ENCODE results near the gene KCTD19. TPM values are rescaled to one million over a fixed set of nuclear protein-coding genes. Genes with fewer than 3 reads are reported as not detected.

The KCTD19 gene
- total RNA-seq, 2 experiments from 2014 or later = not detected

DNA sequence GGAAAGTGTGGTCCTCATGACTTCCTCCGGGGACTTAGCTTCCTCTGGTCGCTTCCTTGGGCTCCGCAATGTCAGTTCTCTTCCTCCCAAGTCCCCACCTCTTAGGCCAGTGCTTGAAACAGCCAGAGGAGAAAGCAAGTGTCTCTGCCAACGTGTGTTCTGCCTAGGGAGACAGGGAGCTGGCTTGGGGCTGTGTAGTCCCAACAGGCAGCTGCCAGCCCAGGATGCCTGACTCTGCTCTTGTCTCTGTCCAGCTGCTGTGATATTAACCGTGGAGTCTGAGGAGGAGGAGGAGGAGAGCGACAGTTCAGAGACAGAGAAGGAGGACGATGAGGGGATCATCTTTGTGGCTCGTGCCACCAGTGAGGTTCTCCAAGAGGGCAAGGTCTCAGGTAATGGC lies 60.7 kb downstream of the KCTD19 start:
- Histone ChIP-seq H3K4me1 (ENCODE audit: insufficient read depth, low read length) (no peaks in the 10 kb centered on the region), H3K4me3 (ENCODE audit: low read length) (no peak overlapping the region), H3K9me3 (ENCODE audit: control insufficient read depth in 1 of 2, insufficient read depth in 1 of 2, low read length in 2 of 2) (no peaks in the 10 kb centered on the region), H3K27me3 (ENCODE audit: control insufficient read depth in 1 of 2, insufficient read depth in 2 of 2, low read length in 2 of 2) (peaks cover 0 to 12% of the 10 kb centered on the region in 2 experiments), H3K36me3 (ENCODE audit: insufficient read depth, low read length) (no peaks in the 10 kb centered on the region), H3K27ac (ENCODE audit: low read depth in 1 of 2, low read length in 2 of 2) (no peak overlapping the region)
- intact Hi-C loops (cut with DNase I, micrococcal nuclease) = loop anchor here in 1 of 2 experiments (10.0 kb wide), 2 partner anchors 129 to 199 kb away; partner anchors contain the start of gene TPPP3
- ATAC-seq (ENCODE audit: poor library complexity) (no peak), DNase-seq (no peak)
- ChIA-PET CTCF (no interaction called here), POLR2A (no interaction called here)
- H3K27me3 Mint-ChIP-seq = no peaks in the 10 kb centered on the region
- H3K9me3 Mint-ChIP-seq = no peaks in the 10 kb centered on the region
- TF ChIP-seq, protein P1, sequence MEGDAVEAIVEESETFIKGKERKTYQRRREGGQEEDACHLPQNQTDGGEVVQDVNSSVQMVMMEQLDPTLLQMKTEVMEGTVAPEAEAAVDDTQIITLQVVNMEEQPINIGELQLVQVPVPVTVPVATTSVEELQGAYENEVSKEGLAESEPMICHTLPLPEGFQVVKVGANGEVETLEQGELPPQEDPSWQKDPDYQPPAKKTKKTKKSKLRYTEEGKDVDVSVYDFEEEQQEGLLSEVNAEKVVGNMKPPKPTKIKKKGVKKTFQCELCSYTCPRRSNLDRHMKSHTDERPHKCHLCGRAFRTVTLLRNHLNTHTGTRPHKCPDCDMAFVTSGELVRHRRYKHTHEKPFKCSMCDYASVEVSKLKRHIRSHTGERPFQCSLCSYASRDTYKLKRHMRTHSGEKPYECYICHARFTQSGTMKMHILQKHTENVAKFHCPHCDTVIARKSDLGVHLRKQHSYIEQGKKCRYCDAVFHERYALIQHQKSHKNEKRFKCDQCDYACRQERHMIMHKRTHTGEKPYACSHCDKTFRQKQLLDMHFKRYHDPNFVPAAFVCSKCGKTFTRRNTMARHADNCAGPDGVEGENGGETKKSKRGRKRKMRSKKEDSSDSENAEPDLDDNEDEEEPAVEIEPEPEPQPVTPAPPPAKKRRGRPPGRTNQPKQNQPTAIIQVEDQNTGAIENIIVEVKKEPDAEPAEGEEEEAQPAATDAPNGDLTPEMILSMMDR (IDR thresholded peaks at IDR 0.05) = no peak
- H3K36me3 Mint-ChIP-seq (ENCODE audit: low read depth) = no peaks in the 10 kb centered on the region
- H3K4me1 Mint-ChIP-seq (ENCODE audit: low read depth) = no peaks in the 10 kb centered on the region
- no peak overlapping the region for H3K4me3 Mint-ChIP-seq
- H3K27ac Mint-ChIP-seq = no peak overlapping the region

DNA sequence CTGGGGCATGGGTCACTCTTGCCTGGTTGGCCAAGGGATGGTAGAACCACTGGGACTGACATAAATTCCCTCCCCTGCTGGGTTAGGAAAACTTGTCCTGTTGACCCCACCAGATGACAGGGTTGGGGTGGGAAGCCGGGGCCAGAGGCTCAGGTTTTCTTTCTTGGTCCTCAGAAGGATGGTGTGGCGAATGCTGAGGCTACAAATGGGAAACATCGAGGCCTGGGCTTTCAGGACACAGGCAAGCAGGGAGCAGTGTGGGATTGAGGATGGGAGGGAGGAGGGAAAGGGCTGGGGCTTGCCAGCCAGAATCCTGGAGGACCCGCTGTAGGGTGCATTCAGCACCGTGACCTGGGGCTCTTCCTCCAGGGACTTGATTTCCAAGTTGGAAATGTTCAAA lies 61.7 kb downstream of the KCTD19 start:
- H3K4me3 Mint-ChIP-seq = no peak overlapping the region
- Histone ChIP-seq H3K27ac (ENCODE audit: low read depth in 1 of 2, low read length in 2 of 2) (no peak overlapping the region), H3K4me1 (ENCODE audit: insufficient read depth, low read length) (no peaks in the 10 kb centered on the region), H3K9me3 (ENCODE audit: control insufficient read depth in 1 of 2, insufficient read depth in 1 of 2, low read length in 2 of 2) (no peaks in the 10 kb centered on the region), H3K4me3 (ENCODE audit: low read length) (no peak overlapping the region), H3K27me3 (ENCODE audit: control insufficient read depth in 1 of 2, insufficient read depth in 2 of 2, low read length in 2 of 2) (peaks cover 0 to 12% of the 10 kb centered on the region in 2 experiments), H3K36me3 (ENCODE audit: insufficient read depth, low read length) (no peaks in the 10 kb centered on the region)
- no peaks in the 10 kb centered on the region for H3K9me3 Mint-ChIP-seq
- intact Hi-C loops (cut with DNase I, micrococcal nuclease) = loop anchor here (5.0 to 10.0 kb wide), 3 partner anchors 130 to 200 kb away; partner anchors contain the start of gene TPPP3 (in 1 of the 2)
- peaks cover under 1% of the 10 kb centered on the region for H3K27me3 Mint-ChIP-seq
- ATAC-seq (ENCODE audit: poor library complexity) = no peak
- ChIA-PET CTCF (no interaction called here), POLR2A (no interaction called here)
- DNase-seq = peak in 1 of 14 experiments; percentile 5
- no peaks in the 10 kb centered on the region for H3K36me3 Mint-ChIP-seq (ENCODE audit: low read depth)
- no peak overlapping the region for H3K27ac Mint-ChIP-seq
- no peaks in the 10 kb centered on the region for H3K4me1 Mint-ChIP-seq (ENCODE audit: low read depth)
- TF ChIP-seq, protein P1 (IDR thresholded peaks at IDR 0.05) = no peak

DNA sequence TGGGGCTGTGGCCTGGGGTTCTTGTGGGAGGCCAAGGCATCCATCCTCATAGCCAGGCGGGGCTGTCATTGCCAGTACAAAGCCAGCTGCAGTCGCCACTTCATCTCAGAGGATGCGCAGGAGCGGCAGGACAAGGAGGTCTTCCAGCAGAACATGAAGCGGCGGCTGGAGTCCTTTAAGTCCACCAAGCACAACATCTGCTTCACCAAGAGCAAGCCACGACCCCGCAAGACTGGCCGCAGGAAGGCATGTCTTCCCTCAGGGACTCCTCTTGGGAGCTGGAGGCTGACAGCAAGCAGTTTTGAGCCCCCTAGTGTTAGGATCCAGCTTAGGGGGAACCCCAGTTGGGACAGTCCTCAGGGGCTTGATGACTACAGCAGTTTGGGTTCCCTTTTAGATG lies 62.3 kb downstream of the KCTD19 start:
- ChIA-PET CTCF (no interaction called here), POLR2A (no interaction called here)
- H3K36me3 Mint-ChIP-seq (ENCODE audit: low read depth) = no peaks in the 10 kb centered on the region
- no peak overlapping the region for H3K4me3 Mint-ChIP-seq
- intact Hi-C loops (cut with DNase I, micrococcal nuclease) = loop anchor here (5.0 to 10.0 kb wide), 3 partner anchors 131 to 201 kb away; partner anchors contain the start of gene TPPP3 (in 1 of the 2)
- Histone ChIP-seq H3K9me3 (ENCODE audit: control insufficient read depth in 1 of 2, insufficient read depth in 1 of 2, low read length in 2 of 2) (no peaks in the 10 kb centered on the region), H3K36me3 (ENCODE audit: insufficient read depth, low read length) (no peaks in the 10 kb centered on the region), H3K4me1 (ENCODE audit: insufficient read depth, low read length) (no peaks in the 10 kb centered on the region), H3K4me3 (ENCODE audit: low read length) (no peak overlapping the region), H3K27ac (ENCODE audit: low read depth in 1 of 2, low read length in 2 of 2) (no peak overlapping the region), H3K27me3 (ENCODE audit: control insufficient read depth in 1 of 2, insufficient read depth in 2 of 2, low read length in 2 of 2) (peaks cover 0 to 12% of the 10 kb centered on the region in 2 experiments)
- H3K27ac Mint-ChIP-seq = no peak overlapping the region
- H3K27me3 Mint-ChIP-seq = peaks cover 4% of the 10 kb centered on the region
- no peaks in the 10 kb centered on the region for H3K9me3 Mint-ChIP-seq
- TF ChIP-seq, protein P1 (IDR thresholded peaks at IDR 0.05) = no peak
- no peak for ATAC-seq (ENCODE audit: poor library complexity)
- H3K4me1 Mint-ChIP-seq (ENCODE audit: low read depth) = no peaks in the 10 kb centered on the region
- peak in 1 of 14 experiments; percentile 14 for DNase-seq

Measured in CD4-positive, alpha-beta T cell (primary cell).